Colonic mucosa (tissue), 4 donors: ENCODE data around the gene PLCL2. TPM values are rescaled to one million over a fixed set of nuclear protein-coding genes. Genes with fewer than 3 reads are reported as not detected.

ENCODE experiments used
- DNase-seq: peaks from one replicate; pipeline ENCODE4 v3.0.0-alpha.2; 2020
- H3K27ac ChIP-seq: fragments of 200-600 bp; one replicate; pipeline ENCODE4 v1.8.0; 2021
- H3K27me3 ChIP-seq: fragments of 200-600 bp; one replicate; pipeline ENCODE4 v1.8.0; 2021
- H3K36me3 ChIP-seq: fragments of 200-600 bp; one replicate; pipeline ENCODE4 v1.8.0; 2021
- H3K4me1 ChIP-seq: fragments of 200-600 bp; one replicate; pipeline ENCODE4 v1.8.0; 2021; ENCODE audit warnings: mild to moderate bottlenecking
- H3K4me3 ChIP-seq: fragments of 200-600 bp; one replicate; pipeline ENCODE4 v1.8.0; 2021
- H3K9ac ChIP-seq, 2 donors: one replicate each; pipeline ENCODE4 v1.7.0; 2013; ENCODE audit warnings: control low read depth in 2 of 2, low read depth in 2 of 2, low read length in 2 of 2
- H3K9me3 ChIP-seq: fragments of 200-600 bp; one replicate; pipeline ENCODE4 v1.8.0; 2021
- CTCF ChIP-seq: fragments of 200-600 bp; IDR thresholded peaks from one replicate; pipeline ENCODE4 v1.8.0; 2022; ENCODE audit warnings: antibody characterized with exemption, mild to moderate bottlenecking
- intact Hi-C: fragments of 100-400 bp; cut with DNase I; formaldehyde crosslinking; loops from one replicate; pipeline ENCODE4 v1.14.1; 2022
- total RNA-seq, 2 donors: library from RNA; stranded (reverse); fragmentation: NEBNext Ultra II Directional in 1 of 2; extraction: Animal tissue kit (Norgen Biotek cat#: 25700) in 1 of 2; gene quantifications; one replicate each; pipeline ENCODE4 v1.2.1, GENCODE V29; 2021
- donor health status: healthy.
- donor health status: DM: no; HTN: no; CAD: no.
- donor health status: DM: no; HTN: no; CAD: no.

The PLCL2 gene
- total RNA-seq, 2 donors from 2014 or later = 12.3 to 15.0 TPM

GRCh38 chr3:17118771-17119170 lies 234.0 kb downstream of the PLCL2 start:
- intact Hi-C loops = no loop called here
- TF ChIP-seq CTCF = no peak

GRCh38 chr3:17119201-17120072 lies 234.7 kb downstream of the PLCL2 start:
- no peak for DNase-seq
- TF ChIP-seq CTCF = no peak

More at GRCh38 chr3:17118771-17119170, 234.0 kb downstream of the PLCL2 start:
- DNase-seq = no peak
- Histone ChIP-seq H3K27ac (no peak overlapping the region), H3K9ac (no peak overlapping the region), H3K9me3 (no peaks in the 10 kb centered on the region), H3K4me1 (no peaks in the 10 kb centered on the region), H3K27me3 (no peaks in the 10 kb centered on the region), H3K4me3 (no peak overlapping the region), H3K36me3 (no peaks in the 10 kb centered on the region)

GRCh38 chr3:17120115-17120514 lies 235.4 kb downstream of the PLCL2 start:
- intact Hi-C loops = no loop called here
- Histone ChIP-seq H3K9ac (no peak overlapping the region), H3K9me3 (no peaks in the 10 kb centered on the region), H3K4me1 (no peaks in the 10 kb centered on the region), H3K27ac (no peak overlapping the region), H3K36me3 (no peaks in the 10 kb centered on the region), H3K4me3 (no peak overlapping the region), H3K27me3 (no peaks in the 10 kb centered on the region)
- no peak for TF ChIP-seq CTCF
- no peak for DNase-seq

More at GRCh38 chr3:17119201-17120072, 234.7 kb downstream of the PLCL2 start:
- intact Hi-C loops = no loop called here
- Histone ChIP-seq H3K27ac (no peak overlapping the region), H3K4me1 (no peaks in the 10 kb centered on the region), H3K4me3 (no peak overlapping the region), H3K27me3 (no peaks in the 10 kb centered on the region), H3K9me3 (no peaks in the 10 kb centered on the region), H3K36me3 (no peaks in the 10 kb centered on the region), H3K9ac (no peak overlapping the region)

DNA sequence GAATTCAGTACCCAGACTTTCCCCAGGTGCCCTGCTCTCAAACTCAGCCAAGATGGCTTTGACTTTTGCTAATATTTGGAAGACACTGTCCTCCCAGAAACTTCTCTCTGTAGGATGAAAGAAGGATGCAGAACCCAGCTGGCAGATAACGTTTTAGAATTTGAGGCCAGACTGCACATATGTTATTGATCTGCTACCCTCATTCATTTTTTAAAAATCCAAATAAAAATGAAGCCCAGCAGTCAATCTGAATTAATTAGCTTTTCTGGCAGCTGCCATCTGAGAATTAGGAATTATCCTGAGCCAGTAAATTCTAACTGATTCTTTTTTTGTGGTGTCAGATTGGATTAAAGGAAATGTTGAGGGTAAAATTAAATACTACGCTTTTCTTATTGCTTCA lies 236.6 kb downstream of the PLCL2 start:
- no peaks in the 10 kb centered on the region for H3K27me3 ChIP-seq
- no peak overlapping the region for H3K27ac ChIP-seq
- H3K4me1 ChIP-seq = no peaks in the 10 kb centered on the region
- no peak for TF ChIP-seq CTCF
- no peak overlapping the region for H3K4me3 ChIP-seq
- no peak for DNase-seq
- intact Hi-C loops = no loop called here
- H3K9ac ChIP-seq = no peak overlapping the region
- H3K9me3 ChIP-seq = no peaks in the 10 kb centered on the region
- H3K36me3 ChIP-seq = no peaks in the 10 kb centered on the region

DNA sequence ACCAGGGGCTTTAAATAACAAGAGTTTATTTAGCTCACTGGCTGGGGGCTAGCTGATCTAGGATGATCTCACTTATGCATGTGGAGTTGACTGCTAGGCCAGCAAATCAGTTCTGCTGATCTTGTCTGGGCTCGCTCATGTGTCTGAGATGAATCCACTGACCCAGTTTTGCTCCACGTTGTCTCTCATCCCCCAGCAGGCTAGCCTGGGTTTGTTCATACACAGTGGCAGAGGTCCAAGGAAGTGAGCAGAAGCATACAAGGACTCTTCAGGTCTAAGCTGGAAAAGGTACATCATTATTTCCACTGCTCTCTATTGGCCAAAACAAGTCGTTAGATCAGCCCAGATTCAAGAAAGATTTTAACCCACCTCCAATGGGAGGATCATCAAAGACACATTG lies 238.0 kb downstream of the PLCL2 start:
- no peak for DNase-seq
- H3K4me3 ChIP-seq = no peak overlapping the region
- H3K27me3 ChIP-seq = no peaks in the 10 kb centered on the region
- no peak overlapping the region for H3K9ac ChIP-seq
- no peaks in the 10 kb centered on the region for H3K4me1 ChIP-seq
- H3K36me3 ChIP-seq = no peaks in the 10 kb centered on the region
- intact Hi-C loops = no loop called here
- TF ChIP-seq CTCF = no peak
- H3K27ac ChIP-seq = no peak overlapping the region
- no peaks in the 10 kb centered on the region for H3K9me3 ChIP-seq
